Kidney (tissue), 14 donors: ENCODE results near the gene ALPI. TPM values are rescaled to one million over a fixed set of nuclear protein-coding genes. Genes with fewer than 3 reads are reported as not detected.

Experiments
- DNase-seq, 5 donors: peaks; one replicate each; pipeline ENCODE4 v3.0.0-alpha.2; 2013 to 2020
- FAIRE-seq: peaks from 2 replicates; lab custom pipeline; 2012; peaks lifted over from hg19 to GRCh38; lab: Jason Lieb, UNC
- H3K27ac ChIP-seq, 2 donors: one replicate each; pipeline ENCODE4 v1.7.0; 2013; ENCODE audit warnings: low read depth in 2 of 2, low read length in 2 of 2, inconsistent platforms in 1 of 2
- H3K27me3 ChIP-seq: one replicate; pipeline ENCODE4 v1.7.1; 2013; ENCODE audit warnings: low read length, inconsistent platforms; ENCODE audit not compliant: control insufficient read depth, insufficient read depth
- H3K36me3 ChIP-seq, 3 donors: one replicate each; pipeline versions ENCODE4 v1.7.0 to v1.7.1; 2013; ENCODE audit warnings: low read length in 3 of 3, control low read depth in 1 of 3, inconsistent platforms in 1 of 3; ENCODE audit not compliant: insufficient read depth in 3 of 3, control insufficient read depth in 2 of 3
- H3K4me1 ChIP-seq, 3 donors: one replicate each; pipeline versions ENCODE4 v1.7.0 to v1.7.1; 2013; ENCODE audit warnings: low read length in 3 of 3, inconsistent platforms in 1 of 3, low read depth in 1 of 3; ENCODE audit not compliant: control insufficient read depth in 2 of 3, insufficient read depth in 2 of 3
- H3K4me3 ChIP-seq, 3 donors: one replicate each; pipeline versions ENCODE4 v1.7.0 to v1.8.1; 2013; ENCODE audit warnings: low read length in 3 of 3, control low read depth in 1 of 3, inconsistent platforms in 1 of 3
- H3K9ac ChIP-seq, 3 donors: one replicate each; pipeline versions ENCODE4 v1.7.0 to v1.7.1; 2013; ENCODE audit warnings: low read length in 3 of 3, control low read depth in 1 of 3, inconsistent platforms in 1 of 3
- H3K9me3 ChIP-seq, 3 donors: one replicate each; pipeline versions ENCODE4 v1.7.0 to v1.7.1; 2013; ENCODE audit warnings: low read length in 3 of 3, control low read depth in 1 of 3, inconsistent platforms in 1 of 3; ENCODE audit not compliant: control insufficient read depth in 2 of 3, insufficient read depth in 1 of 3
- CTCF ChIP-seq: IDR thresholded peaks from 3 replicates; pipeline ENCODE4 v1.5.1; 2012; ENCODE audit warnings: mild to moderate bottlenecking, moderate library complexity, borderline replicate concordance; ENCODE audit not compliant: insufficient read depth; ENCODE audit errors: extremely low read depth
- intact Hi-C: fragments of 100-400 bp; cut with DNase I; formaldehyde crosslinking; loops from one replicate; pipeline ENCODE4 v1.11.1; 2022
- polyA plus RNA-seq: library from polyadenylated mRNA; stranded (reverse); fragments of 350-450 nt; fragmentation: Illumina TruSeq; extraction: RNeasy Lipid Tissue Mini Kit (QIAGEN cat#74804); gene quantifications from one replicate; pipeline ENCODE4 v1.2.3, GENCODE V29; 2014; ENCODE audit warnings: low read depth, low replicate concordance; ENCODE audit not compliant: insufficient read depth
- total RNA-seq: library from RNA; stranded (reverse); fragmentation: NEBNext Ultra II Directional; extraction: Animal tissue kit (Norgen Biotek cat#: 25700); gene quantifications from one replicate; pipeline ENCODE4 v1.2.1, GENCODE V29; 2021
- donor health status: control.
- donor health status: control.
- donor health status: control.
- donor health status: control.
- donor health status: control.
- donor health status: DM: yes; HTN: yes; CAD: no.
- donor health status: Normal renal cell carcinoma (clear cell type).

Gene ALPI
- total and polyA plus RNA-seq, 2 donors from 2014 or later, result 0.09 to 0.49 TPM

GRCh38 chr2:232502911-232503808 is 47.2 kb downstream of the ALPI start:
- H3K27me3 ChIP-seq, result peaks cover 7% of the 10 kb centered on the region
- peak overlapping the region in 1 of 3 donors; percentile 29 for H3K4me3 ChIP-seq
- TF ChIP-seq CTCF, result no peak
- FAIRE-seq (no peak), DNase-seq (peak in 3 of 5 donors; percentile 70 to 87 (median 73))
- H3K36me3 ChIP-seq, result no peaks in the 10 kb centered on the region
- H3K4me1 ChIP-seq, result no peaks in the 10 kb centered on the region
- H3K9me3 ChIP-seq, result no peaks in the 10 kb centered on the region
- no peak overlapping the region for H3K27ac ChIP-seq
- H3K9ac ChIP-seq, result no peak overlapping the region
- intact Hi-C loops, result no loop called here

- Histone ChIP-seq H3K27ac (no peak overlapping the region), H3K9me3 (no peaks in the 10 kb centered on the region), H3K9ac (no peak overlapping the region), H3K4me3 (no peak overlapping the region), H3K4me1 (no peaks in the 10 kb centered on the region), H3K27me3 (peaks cover 7% of the 10 kb centered on the region), H3K36me3 (no peaks in the 10 kb centered on the region)
- TF ChIP-seq CTCF, result no peak
- FAIRE-seq (no peak), DNase-seq (no peak)
- intact Hi-C loops, result no loop called here
These were observed 47.9 kb downstream of the ALPI start for GRCh38 chr2:232503809-232504323.

DNA sequence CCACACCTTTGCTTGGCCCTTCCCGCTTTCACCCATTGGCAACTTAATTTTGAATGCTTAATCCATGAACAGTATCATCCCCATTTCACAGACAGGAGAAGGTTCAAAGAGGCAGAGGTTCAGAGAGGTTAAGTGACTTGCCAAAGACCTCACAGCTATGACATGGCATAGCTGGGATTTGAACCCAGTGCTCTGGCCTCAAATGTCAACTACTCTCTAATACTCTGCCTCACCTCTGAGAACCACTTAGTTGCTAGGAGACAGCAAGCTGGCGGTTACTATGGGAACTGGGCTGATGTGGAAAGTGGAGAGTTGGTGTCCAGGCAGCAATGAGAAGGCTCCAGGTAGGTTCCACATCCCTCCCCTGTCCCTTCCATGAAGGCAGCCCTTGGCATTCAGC is 48.5 kb downstream of the ALPI start:
- Histone ChIP-seq H3K4me1 (no peaks in the 10 kb centered on the region), H3K9ac (no peak overlapping the region), H3K9me3 (no peaks in the 10 kb centered on the region), H3K27me3 (peaks cover 7% of the 10 kb centered on the region), H3K27ac (no peak overlapping the region), H3K4me3 (no peak overlapping the region), H3K36me3 (no peaks in the 10 kb centered on the region)
- intact Hi-C loops, result no loop called here
- no peak for FAIRE-seq
- DNase-seq, result peak in 1 of 5 donors; percentile 46
- TF ChIP-seq CTCF, result no peak
